ENCODE data around the gene HRH3.

HRH3 gene

DNA sequence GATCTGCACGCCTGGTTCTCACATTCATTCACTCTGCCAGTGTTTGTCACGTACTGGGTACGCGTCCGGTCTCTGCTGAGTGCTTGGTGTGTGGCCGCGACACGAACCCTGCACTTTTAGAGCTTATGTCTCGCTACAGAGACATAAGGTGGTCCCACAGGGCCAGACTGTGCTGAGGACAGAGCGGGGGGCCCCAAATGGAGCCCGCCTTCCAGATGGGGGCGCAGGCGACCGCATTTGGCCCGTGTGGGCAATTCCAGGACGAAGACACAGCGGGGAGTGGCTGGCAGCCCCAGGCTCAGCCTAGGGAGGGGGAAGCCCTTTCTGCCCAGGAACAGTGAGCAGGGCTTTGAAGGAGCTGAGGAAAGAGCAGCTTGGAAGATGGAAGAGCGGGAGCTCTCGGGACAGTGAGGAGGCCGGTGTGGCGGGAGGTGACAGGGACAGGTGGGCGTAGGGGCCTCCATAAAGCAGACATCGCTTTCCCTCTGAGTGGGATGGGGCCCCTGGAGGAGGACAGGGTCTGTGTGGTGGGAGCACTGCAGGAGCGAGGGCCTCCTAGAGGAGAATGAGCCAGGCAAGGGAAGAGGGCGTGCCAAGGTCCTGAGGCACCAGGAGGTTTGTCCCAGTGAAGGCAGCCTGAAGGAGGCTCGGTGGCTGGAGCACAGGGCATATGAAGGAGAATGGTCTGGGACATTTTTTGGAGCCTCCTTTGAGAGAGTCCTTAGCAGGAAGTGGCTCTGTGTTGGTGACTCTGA, 45.0 kb downstream of the HRH3 start:
- no peak for DNase-seq

DNA sequence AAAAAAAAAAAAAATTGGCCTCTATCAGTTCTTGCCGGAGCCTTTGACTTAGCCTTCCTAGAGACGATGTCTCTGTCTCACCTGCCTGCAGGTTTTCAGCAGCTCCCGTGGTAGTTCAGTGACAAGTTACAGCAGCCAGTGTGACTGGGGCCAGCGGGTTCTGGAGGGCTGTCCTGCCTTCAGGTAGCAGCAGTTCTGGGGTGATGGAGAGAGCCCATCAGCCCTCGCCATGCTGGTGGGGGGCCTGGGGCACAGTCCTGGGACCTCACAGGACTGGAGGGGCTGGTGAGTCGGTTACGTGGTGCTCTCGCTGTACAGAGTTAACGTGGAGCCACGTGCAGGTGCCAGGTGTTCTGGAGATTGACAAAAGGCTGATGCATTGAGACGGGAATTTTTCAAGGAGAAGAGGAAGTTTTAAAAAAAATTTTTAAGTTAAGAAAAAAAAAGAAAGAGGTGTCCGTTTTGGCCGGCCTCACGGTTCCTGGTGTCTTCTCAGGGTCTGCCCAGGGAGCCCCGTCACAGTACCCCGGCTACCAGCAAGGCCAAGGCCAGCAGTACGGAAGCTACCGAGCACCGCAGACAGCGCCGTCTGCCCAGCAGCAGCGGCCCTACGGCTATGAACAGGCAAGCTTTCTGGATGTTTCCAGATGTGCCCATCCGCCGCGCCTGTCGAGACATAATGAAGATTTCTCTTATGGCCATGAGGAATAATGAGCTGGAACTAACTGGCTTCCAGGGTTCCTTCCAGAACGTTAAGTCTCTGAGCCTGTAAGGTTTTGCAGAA, 45.9 kb downstream of the HRH3 start:
- no peak for DNase-seq

DNA sequence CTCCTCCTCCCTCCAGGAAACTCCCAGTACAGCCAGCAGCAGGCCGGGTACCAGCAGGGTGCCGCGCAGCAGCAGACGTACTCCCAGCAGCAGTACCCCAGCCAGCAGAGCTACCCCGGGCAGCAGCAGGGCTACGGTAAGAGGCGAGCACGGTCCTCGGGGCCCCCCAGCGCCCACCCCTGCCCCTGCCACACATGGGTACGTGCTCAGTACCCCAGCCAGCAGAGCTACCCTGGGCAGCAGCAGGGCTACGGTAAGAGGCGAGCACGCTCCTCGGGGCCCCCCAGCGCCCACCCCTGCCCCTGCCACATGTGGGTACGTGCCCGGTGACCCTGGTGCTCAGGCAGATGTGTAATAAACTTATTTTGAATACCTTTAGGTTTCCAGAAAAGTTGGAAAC, 47.4 kb downstream of the HRH3 start:
- no peak for DNase-seq

DNA sequence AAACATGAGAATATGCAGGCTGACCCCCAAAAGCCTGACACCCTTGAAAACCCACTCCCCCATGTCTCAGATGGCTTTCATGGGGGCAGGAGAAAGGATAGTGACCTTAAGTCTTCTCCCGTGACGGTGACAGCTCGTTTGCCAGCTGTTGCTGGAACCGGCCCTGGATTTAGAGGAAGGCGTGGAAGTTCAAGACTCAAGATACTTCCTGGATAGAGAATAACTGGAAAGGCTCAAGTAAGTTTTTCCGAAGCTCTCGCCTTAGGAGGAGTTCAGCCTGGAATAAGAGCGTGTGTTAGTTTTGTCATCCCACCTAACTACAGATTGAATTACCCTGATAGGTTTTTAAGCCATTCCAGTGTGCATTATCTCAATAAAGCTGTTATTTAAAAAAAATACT, 48.8 kb downstream of the HRH3 start:
- DNase-seq = no peak

DNA sequence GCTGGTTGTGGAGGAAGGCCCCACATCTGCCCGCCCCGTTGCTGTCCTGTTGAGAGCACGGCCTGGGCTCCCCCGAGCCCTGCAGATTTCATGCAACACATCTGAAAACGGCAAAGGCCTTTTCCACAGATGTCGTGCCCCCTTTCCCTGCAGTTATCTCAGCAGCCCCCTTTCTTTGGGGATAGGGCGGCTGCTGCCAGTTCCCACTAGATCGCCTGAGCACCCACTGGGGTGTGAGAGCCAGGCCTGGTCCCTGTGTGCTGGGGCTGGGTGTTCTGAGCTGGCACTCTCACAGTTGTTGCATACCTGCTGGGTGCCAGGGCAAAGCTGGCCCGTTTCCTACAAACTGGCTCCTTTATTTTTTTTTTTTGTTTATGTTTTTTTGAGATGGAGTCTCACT, 49.5 kb downstream of the HRH3 start:
- DNase-seq = no peak

DNA sequence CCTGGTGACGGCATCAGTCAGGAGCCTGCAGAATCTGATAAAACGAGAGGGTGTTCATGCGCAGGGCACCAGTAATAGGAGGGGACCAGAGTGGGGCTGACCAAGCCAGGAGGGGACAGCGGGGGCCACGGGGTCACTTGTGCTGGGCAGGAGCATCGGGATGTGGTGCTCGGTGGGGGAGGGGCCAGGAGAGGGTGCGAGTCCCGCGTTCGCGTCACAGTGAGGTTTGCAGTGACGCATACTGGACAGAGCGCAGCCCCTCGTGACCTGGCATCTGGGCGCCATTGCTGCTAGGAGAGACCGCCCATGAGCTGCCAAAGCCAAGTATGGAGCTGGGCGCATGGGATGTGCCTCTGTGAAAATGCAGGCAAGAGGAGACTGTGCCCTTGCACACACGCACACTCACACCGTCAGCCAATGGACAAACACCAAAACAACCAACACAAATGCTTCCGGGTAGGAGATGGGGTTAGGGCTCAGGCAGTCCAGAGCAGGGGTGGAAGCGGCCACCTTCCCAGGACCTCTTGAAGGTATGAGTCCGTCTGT, 51.1 kb downstream of the HRH3 start:
- no peak for DNase-seq

DNA sequence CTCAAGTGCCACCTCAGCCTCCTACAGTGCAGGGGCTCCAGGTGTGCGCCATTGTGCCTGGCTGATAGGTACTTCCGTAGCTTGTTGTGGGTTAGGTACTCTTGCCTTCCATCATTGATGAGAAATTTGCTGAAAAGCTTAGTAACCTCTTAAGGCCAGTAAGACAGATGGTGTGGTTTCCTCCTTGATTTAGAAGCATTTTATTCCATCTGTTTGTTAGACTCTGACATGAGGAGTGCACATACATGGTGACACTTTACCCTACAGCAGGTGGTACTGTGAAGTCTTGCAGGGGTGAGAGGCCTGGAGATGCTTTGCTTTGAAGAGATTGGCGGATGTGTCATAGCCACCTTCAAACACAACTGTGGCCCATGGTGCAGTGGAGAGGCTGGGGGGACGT, 52.0 kb downstream of the HRH3 start:
- no peak for DNase-seq

DNA sequence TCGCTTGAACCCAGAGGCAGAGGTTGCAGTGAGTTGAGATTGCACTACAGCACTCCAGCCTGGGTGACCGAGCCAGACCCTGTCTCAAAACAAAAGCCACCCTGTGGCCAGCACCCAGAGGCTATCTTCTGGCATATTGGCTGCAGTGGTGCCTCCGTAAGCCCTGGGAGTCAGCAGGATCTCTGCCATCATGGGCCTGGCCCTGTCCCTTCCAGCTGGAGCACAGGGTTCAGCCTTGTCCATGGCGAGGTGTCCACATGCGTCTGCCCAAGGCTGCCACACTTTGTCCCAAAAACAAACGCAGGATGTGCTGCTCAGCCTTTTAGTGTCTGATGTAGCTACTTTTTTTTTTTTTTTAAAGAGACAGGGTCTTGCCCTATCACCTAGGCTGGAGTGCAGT, 52.6 kb downstream of the HRH3 start:
- DNase-seq = no peak

DNA sequence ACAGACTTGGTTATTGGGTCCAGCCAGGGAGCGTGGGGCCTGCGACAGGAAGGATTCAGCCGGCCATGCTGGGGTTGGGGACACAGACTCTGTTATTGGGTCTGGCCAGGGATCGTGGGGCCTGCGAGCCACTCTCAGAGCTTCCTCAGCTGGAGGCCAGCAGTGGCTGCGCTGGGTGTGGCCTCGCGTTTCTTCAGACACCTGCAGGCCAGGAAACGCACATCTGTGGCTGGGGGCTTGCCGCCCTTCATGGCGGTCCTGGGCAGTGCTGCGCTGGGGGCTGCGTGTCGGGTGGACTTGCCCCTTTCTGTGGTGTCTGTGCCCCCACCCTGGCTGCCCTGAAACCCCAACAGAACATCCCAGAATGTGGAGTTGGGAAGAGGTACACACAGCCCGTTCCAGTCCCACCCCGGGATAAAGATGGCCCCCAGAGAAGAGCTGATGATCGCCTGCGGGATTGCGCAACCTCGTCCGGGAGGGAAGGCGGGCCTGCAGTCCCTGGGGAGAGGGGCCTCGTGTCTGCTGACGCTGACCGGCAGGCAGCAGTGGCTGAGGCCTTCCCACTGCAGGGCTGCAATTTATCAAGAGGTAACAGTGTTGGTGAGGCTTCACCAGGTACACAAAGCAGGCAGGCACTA, 54.2 kb downstream of the HRH3 start:
- DNase-seq = no peak

Measured in stimulated activated naive CD4-positive, alpha-beta T cell treated with Interleukin-2 at 50 U/mL for 16 hours (primary cell).